ENCODE results near the gene MESP2.

MESP2 gene

GRCh38 chr15:89802986-89803824, 27.1 kb downstream of the MESP2 start:
- no peak for DNase-seq

GRCh38 chr15:89803941-89804800, 28.0 kb downstream of the MESP2 start:
- no peak for DNase-seq

- no peak for DNase-seq
Observed at GRCh38 chr15:89805241-89806209, 29.4 kb downstream of the MESP2 start.

GRCh38 chr15:89806210-89806558, 30.1 kb downstream of the MESP2 start:
- no peak for DNase-seq

- DNase-seq, result no peak
Observed at GRCh38 chr15:89806559-89807550, 30.7 kb downstream of the MESP2 start.

GRCh38 chr15:89807689-89808088, 31.6 kb downstream of the MESP2 start:
- DNase-seq, result no peak

- no peak for DNase-seq
Observed at GRCh38 chr15:89808160-89808870, 32.2 kb downstream of the MESP2 start.

- no peak for DNase-seq
Observed at GRCh38 chr15:89809093-89809786, 33.1 kb downstream of the MESP2 start.

GRCh38 chr15:89809787-89810148, 33.6 kb downstream of the MESP2 start:
- DNase-seq, result no peak

GRCh38 chr15:89810837-89811236, 34.7 kb downstream of the MESP2 start:
- no peak for DNase-seq

- DNase-seq, result no peak
Observed at GRCh38 chr15:89812011-89812846, 36.1 kb downstream of the MESP2 start.

GRCh38 chr15:89812847-89813320, 36.8 kb downstream of the MESP2 start:
- no peak for DNase-seq

- DNase-seq, result no peak
Observed at GRCh38 chr15:89813381-89814111, 37.4 kb downstream of the MESP2 start.

GRCh38 chr15:89814112-89814742, 38.1 kb downstream of the MESP2 start:
- DNase-seq, result no peak

- no peak for DNase-seq
Observed at GRCh38 chr15:89815769-89816168, 39.6 kb downstream of the MESP2 start.

GRCh38 chr15:89817701-89818280, 41.7 kb downstream of the MESP2 start:
- DNase-seq, result no peak

- no peak for DNase-seq
Observed at GRCh38 chr15:89818287-89818686, 42.2 kb downstream of the MESP2 start.

All from DMS79 (cell line).